Measurements from ENCODE around the gene FZR1. TPM values are rescaled to one million over a fixed set of nuclear protein-coding genes. Genes with fewer than 3 reads are reported as not detected.

Gene FZR1
- total and polyA plus RNA-seq, 2 of the 13 experiments (the other 11 are each of a cell fraction or from before 2014, with no cell fraction given): 29.0 to 30.8 TPM

GRCh38 chr19:3586127-3586626 lies 80.1 kb downstream of the FZR1 start:
- Histone ChIP-seq H3K4me3 (replicated peaks in 1 of 3; ENCODE audit: insufficient read depth in 1 of 3, low read depth in 2 of 3, low read length in 3 of 3) (peak overlapping the region in 1 of 3 experiments; percentile 45; a peak in 1 of 6 replicates), H2AFZ (ENCODE audit: low read length) (no peak overlapping the region), H3K4me1 (ENCODE audit: insufficient read depth, low read length) (no peaks in the 10 kb centered on the region), H4K20me1 (ENCODE audit: insufficient read depth, low read length) (no peaks in the 10 kb centered on the region), H3K9me3 (ENCODE audit: low read length) (no peaks in the 10 kb centered on the region), H3K4me2 (ENCODE audit: low read depth, low read length) (peak overlapping the region; percentile 51; the same call in 1 of the 2 replicates), H3K36me3 (replicated peaks in 1 of 2; ENCODE audit: control insufficient read depth in 1 of 2, insufficient read depth in 2 of 2, low read length in 2 of 2) (no peaks in the 10 kb centered on the region), H3K9ac (ENCODE audit: insufficient read depth, low read depth, low read length) (no peak overlapping the region), H3K27ac (ENCODE audit: extremely low read length, insufficient read depth, low read length) (no peak overlapping the region), H3K79me2 (ENCODE audit: insufficient read depth, low read length) (no peaks in the 10 kb centered on the region), H3K27me3 (ENCODE audit: control insufficient read depth in 1 of 2, insufficient read depth in 2 of 2, low read length in 2 of 2) (peaks cover 2 to 23% of the 10 kb centered on the region in 2 experiments; a peak in 4 of 5 replicates)
- no TSS peak for BruUV-seq (replicated peaks)
- TF ChIP-seq MTERF4 (CRISPR knock-in tag; IDR thresholded peaks at IDR 0.05) (0 out of 2 replicates have a peak, but pooled peaks have one; percentile 40), STAG1 (CRISPR knock-in tag; IDR thresholded peaks at IDR 0.05) (peak; percentile 34), REL (CRISPR knock-in tag; conservative IDR thresholded peaks at IDR 0.05) (no peak), MATR3 (CRISPR knock-in tag; IDR thresholded peaks at IDR 0.05) (no peak), RAD21 (CRISPR knock-in tag; IDR thresholded peaks at IDR 0.05) (peak; percentile 14; the same call in 1 of the 2 replicates), PHF8 (CRISPR knock-in tag; IDR thresholded peaks at IDR 0.05) (no peak), CTCF (CRISPR knock-in tag; IDR thresholded peaks at IDR 0.05) (peak; percentile 59)
- ATAC-seq (no peak; the same call in 2 of the 3 replicates), DNase-seq (ENCODE audit: low spot score) (no peak), FAIRE-seq (no peak)
- intact Hi-C loops (cut with micrococcal nuclease; ENCODE audit: unreplicated experiment): no loop called here
- POLR2A ChIA-PET: no interaction called here
- 40% methylated on average over 3 of the region's 16 CpGs for WGBS (ENCODE audit: low lambda C conversion rate)
- CTCF ChIA-PET (ENCODE audit: low intra/inter-chr PET ratio, low total read pairs): interaction anchor here (1.4 kb wide), 1 partner anchor 41 kb away, joined by 5 read pairs; no protein-coding TSS in a partner anchor
- in situ Hi-C loops (cut with HindIII; ENCODE audit: extremely low pct_ligation_motif_present, low pct_unique_long_range_greater_than_20kb): no loop called here

Data from HepG2 (cell line).